Measurements from ENCODE around the gene FHOD1. TPM values are rescaled to one million over a fixed set of nuclear protein-coding genes. Genes with fewer than 3 reads are reported as not detected.

Gene FHOD1
- total and polyA plus RNA-seq, 10 of the 15 experiments (the other 5 are each of a cell fraction or from before 2014, with no cell fraction given), result 8.9 to 65.7 (median 18.1) TPM

DNA sequence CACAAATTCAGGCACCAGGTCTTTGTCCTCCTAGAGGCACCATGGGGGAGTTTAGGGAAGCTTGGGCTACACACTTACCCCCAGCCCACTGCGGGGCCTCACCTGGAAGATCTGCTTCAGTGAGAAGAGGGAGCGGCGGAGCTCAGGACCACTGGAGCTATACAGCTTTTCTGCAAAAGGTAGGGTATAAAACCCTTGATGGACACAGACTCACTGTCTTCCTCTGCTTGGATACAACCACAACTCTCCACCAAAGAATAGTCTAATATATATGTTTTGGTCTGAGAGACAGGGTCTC lies 9.1 kb downstream of the FHOD1 start:
- BruUV-seq (replicated peaks), result no TSS peak
- SMC1A ChIA-PET (ENCODE audit: uncharacterized antibody, unreplicated experiment), result interaction anchor here (1.4 kb wide), 1 partner anchor 9 kb away, joined by 6 read pairs; the partner anchor contains the start of gene FHOD1
- Histone ChIP-seq H3K79me2 (ENCODE audit: control insufficient read depth, insufficient read depth, low read length) (peaks cover 14% of the 10 kb centered on the region), H3K4me2 (ENCODE audit: control insufficient read depth, insufficient read depth) (no peak overlapping the region), H3K9ac (ENCODE audit: control insufficient read depth, insufficient read depth, low read length) (no peak overlapping the region), H3K4me1 (ENCODE audit: control insufficient read depth, insufficient read depth, low read length) (peaks cover 7% of the 10 kb centered on the region; the same call in 1 of the 2 replicates), H4K20me1 (ENCODE audit: control insufficient read depth, insufficient read depth) (no peaks in the 10 kb centered on the region), H3K27ac (ENCODE audit: control insufficient read depth, insufficient read depth) (no peak overlapping the region), H3K4me3 (no peak overlapping the region), H3K9me3 (replicated peaks; ENCODE audit: control insufficient read depth, insufficient read depth, low read length) (no peaks in the 10 kb centered on the region), H3K36me3 (ENCODE audit: control insufficient read depth in 2 of 2, insufficient read depth in 2 of 2, low read length in 1 of 2) (peaks cover 20 to 33% of the 10 kb centered on the region in 2 experiments; a peak in 3 of 4 replicates), H3K27me3 (replicated peaks in 1 of 2; ENCODE audit: control insufficient read depth in 2 of 2, insufficient read depth in 2 of 2, low read length in 1 of 2) (no peaks in the 10 kb centered on the region), H2AFZ (ENCODE audit: control insufficient read depth, low read depth, low read length) (no peak overlapping the region)
- WGBS (ENCODE audit: insufficient coverage, insufficient replicate concordance, low lambda C conversion rate, missing lambda C conversion rate), result 95% methylated on average over 3 of the region's 3 CpGs
- no peak for FAIRE-seq
- no peak for TF ChIP-seq PAX8 (IDR thresholded peaks at IDR 0.05)
- TF ChIP-seq NFYB (IDR thresholded peaks at IDR 0.05; ENCODE audit: insufficient read depth, low read depth, low read length), result no peak
- no peak for TF ChIP-seq POU2F2 (IDR thresholded peaks at IDR 0.05; ENCODE audit: borderline replicate concordance, low read depth, low read length)
- no peak for TF ChIP-seq RAD51 (IDR thresholded peaks at IDR 0.05)
- no peak for TF ChIP-seq MYC (IDR thresholded peaks at IDR 0.05; ENCODE audit: insufficient read depth, insufficient read length, insufficient replicate concordance, low read length, severe bottlenecking)
- no peak for TF ChIP-seq SMAD1 (IDR thresholded peaks at IDR 0.05; ENCODE audit: low read depth, partially characterized antibody)
- TF ChIP-seq, protein P1, sequence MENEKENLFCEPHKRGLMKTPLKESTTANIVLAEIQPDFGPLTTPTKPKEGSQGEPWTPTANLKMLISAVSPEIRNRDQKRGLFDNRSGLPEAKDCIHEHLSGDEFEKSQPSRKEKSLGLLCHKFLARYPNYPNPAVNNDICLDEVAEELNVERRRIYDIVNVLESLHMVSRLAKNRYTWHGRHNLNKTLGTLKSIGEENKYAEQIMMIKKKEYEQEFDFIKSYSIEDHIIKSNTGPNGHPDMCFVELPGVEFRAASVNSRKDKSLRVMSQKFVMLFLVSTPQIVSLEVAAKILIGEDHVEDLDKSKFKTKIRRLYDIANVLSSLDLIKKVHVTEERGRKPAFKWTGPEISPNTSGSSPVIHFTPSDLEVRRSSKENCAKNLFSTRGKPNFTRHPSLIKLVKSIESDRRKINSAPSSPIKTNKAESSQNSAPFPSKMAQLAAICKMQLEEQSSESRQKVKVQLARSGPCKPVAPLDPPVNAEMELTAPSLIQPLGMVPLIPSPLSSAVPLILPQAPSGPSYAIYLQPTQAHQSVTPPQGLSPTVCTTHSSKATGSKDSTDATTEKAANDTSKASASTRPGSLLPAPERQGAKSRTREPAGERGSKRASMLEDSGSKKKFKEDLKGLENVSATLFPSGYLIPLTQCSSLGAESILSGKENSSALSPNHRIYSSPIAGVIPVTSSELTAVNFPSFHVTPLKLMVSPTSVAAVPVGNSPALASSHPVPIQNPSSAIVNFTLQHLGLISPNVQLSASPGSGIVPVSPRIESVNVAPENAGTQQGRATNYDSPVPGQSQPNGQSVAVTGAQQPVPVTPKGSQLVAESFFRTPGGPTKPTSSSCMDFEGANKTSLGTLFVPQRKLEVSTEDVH (IDR thresholded peaks at IDR 0.05; ENCODE audit: low read depth, partially characterized antibody), result no peak
- CTCF ChIA-PET, result interaction anchor here (1.5 kb wide), 1 partner anchor 11 kb away, joined by 6 read pairs; the partner anchor contains the start of gene TMEM208
- RAD21 ChIA-PET (ENCODE audit: unreplicated experiment), result no interaction called here
- DNase-seq (ENCODE audit: low read depth, low spot score), result no peak
- in situ Hi-C loops (cut with MboI) (no loop called here), intact Hi-C loops (cut with micrococcal nuclease; ENCODE audit: unreplicated experiment) (no loop called here)
- POLR2A ChIA-PET, result interaction anchor here (1.1 kb wide), 1 partner anchor 12 kb away, joined by 4 read pairs; the partner anchor contains the start of gene TMEM208
- no peak for ATAC-seq

Measured in GM12878 (cell line).